GM06990 (cell line): ENCODE measurements around the gene OR2S2.
"Not testable (repeated sequence)": the region's sequence is repeated elsewhere in the genome, so short reads cannot be mapped to it uniquely, and the experiment has no call there.

ENCODE experiments used
- DNase-seq: peaks from one replicate; pipeline ENCODE4 v3.0.0-alpha.2; 2011; ENCODE audit not compliant: insufficient read length; ENCODE audit errors: extremely low read depth
- H3K27me3 ChIP-seq: replicated peaks from 2 replicates; pipeline ENCODE4 v1.6.0; 2011; ENCODE audit warnings: low read length; ENCODE audit not compliant: control insufficient read depth, insufficient read depth
- H3K36me3 ChIP-seq: 2 replicates; pipeline ENCODE4 v1.5.1; 2011; ENCODE audit warnings: low read length; ENCODE audit not compliant: control insufficient read depth, insufficient read depth
- H3K4me3 ChIP-seq: replicated peaks from 2 replicates; pipeline ENCODE4 v1.5.1; 2011; ENCODE audit warnings: low read depth, mild to moderate bottlenecking, control low read depth, low read length
- TF ChIP-seq, protein P1 (sequence below): IDR thresholded peaks from 2 replicates; pipeline ENCODE4 v1.5.1; 2011; ENCODE audit warnings: low read length, control low read depth, mild to moderate bottlenecking, inconsistent platforms; ENCODE audit not compliant: insufficient read depth, poor library complexity, severe bottlenecking

Gene OR2S2

DNA sequence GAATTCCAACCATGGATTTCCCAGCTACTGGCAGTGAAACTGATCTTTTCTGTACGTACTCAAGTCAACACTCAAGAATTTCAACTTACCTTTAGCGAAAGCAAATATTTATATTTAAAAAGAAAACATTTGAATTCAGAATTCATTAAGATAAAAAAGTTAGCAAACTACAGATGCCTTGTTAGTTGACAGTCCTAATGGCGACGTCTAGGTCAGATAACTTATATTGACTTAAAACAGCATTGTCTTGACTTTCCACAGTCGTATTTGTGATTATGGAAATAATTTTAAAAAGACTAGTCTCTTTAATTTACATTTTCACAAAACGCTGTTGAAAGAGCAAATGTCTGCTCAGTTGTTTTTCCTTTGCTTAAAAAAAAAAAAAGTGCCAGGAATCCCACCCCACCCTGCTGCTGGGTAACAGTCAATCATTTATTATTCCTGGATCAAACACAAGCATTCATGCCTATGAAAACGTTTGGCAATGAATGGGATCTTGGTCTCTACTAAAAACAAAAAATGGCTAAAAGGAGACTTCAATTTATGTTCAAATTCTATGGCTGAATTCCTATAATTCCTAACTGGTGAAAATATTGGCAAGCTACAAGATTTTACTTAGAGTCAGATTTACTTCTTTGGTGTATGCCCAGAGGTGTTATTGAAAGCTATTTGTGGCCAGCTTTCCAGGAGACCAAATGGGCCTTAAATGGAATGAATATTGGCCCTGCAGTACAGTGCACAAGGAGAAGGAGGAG is 22.0 kb downstream of the OR2S2 start:
- TF ChIP-seq, protein P1, sequence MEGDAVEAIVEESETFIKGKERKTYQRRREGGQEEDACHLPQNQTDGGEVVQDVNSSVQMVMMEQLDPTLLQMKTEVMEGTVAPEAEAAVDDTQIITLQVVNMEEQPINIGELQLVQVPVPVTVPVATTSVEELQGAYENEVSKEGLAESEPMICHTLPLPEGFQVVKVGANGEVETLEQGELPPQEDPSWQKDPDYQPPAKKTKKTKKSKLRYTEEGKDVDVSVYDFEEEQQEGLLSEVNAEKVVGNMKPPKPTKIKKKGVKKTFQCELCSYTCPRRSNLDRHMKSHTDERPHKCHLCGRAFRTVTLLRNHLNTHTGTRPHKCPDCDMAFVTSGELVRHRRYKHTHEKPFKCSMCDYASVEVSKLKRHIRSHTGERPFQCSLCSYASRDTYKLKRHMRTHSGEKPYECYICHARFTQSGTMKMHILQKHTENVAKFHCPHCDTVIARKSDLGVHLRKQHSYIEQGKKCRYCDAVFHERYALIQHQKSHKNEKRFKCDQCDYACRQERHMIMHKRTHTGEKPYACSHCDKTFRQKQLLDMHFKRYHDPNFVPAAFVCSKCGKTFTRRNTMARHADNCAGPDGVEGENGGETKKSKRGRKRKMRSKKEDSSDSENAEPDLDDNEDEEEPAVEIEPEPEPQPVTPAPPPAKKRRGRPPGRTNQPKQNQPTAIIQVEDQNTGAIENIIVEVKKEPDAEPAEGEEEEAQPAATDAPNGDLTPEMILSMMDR = no peak
- no peaks in the 10 kb centered on the region for H3K36me3 ChIP-seq

DNA sequence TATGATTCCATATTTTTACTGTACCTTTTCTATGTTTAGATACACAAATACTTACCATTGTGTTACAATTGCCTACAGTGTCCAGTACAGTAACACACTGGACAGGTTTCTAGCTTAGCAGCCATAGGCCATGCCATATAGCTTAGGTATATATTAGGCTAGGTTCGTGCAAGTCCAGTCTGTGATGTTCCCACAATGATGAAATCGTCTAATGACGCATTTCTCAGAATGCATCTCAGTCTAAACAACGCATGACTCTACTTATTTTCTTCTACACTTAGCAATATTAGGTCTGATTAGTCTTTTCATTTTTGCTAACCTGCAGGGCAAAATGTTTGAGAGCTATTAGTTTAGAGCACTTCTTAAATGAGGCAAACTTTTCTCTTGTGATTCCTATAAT is 22.7 kb downstream of the OR2S2 start:
- no peaks in the 10 kb centered on the region for H3K27me3 ChIP-seq
- TF ChIP-seq, protein P1 = no peak
- no peak overlapping the region for H3K4me3 ChIP-seq
- DNase-seq = no peak
- no peaks in the 10 kb centered on the region for H3K36me3 ChIP-seq

More for the DNA sequence above, 22.0 kb downstream of the OR2S2 start:
- no peak for DNase-seq
- H3K27me3 ChIP-seq = no peaks in the 10 kb centered on the region
- no peak overlapping the region for H3K4me3 ChIP-seq

DNA sequence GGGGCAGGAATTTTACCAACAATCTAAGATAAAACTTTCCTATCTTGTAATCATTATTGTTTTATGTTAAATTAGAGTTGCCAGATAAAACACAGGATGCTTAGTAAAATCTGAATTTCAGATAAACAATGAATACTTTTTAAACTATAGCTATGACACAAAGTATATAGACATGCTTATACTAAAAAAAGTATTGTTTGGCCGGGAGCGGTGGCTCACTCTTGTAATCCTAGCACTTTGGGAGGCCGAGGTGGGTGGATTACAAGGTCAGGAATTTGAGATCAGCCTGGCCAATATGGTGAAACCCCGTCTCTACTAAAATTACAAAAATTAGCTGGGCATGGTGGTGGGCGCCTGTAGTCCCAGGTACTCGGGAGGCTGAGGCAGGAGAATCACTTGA is 23.9 kb downstream of the OR2S2 start:
- not testable (repeated sequence) for H3K4me3 ChIP-seq, DNase-seq, H3K36me3 ChIP-seq

DNA sequence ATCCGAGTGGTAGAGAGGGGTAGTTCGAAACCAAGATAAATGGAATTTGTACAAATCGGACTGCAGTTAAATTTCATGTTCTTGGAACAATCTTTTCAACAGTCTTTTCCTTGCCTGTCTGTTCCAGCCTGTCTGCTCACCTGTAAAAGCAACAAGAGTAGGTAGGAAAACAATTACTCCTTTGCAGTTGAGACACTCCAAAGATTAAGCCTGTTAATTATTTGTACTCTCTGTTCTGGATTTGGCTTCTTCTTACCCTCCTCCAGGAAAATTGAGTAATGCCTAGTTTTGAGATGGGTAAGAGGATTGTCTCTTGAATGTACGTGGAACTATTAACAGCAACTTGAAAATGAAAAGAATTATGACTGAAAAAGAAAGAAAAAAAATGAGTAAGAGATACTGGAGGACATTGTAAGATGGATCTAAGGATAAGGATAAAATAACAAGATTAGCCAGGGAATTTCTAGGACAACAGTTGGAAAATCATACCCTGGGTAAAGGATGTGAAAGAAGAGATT is 24.3 kb downstream of the OR2S2 start:
- Histone ChIP-seq H3K4me3 (no peak overlapping the region), H3K27me3 (no peaks in the 10 kb centered on the region; the same call in 1 of the 2 replicates), H3K36me3 (no peaks in the 10 kb centered on the region)
- no peak for DNase-seq
- TF ChIP-seq, protein P1 = no peak

More for the DNA sequence above, 23.9 kb downstream of the OR2S2 start:
- not testable (repeated sequence) for H3K27me3 ChIP-seq

DNA sequence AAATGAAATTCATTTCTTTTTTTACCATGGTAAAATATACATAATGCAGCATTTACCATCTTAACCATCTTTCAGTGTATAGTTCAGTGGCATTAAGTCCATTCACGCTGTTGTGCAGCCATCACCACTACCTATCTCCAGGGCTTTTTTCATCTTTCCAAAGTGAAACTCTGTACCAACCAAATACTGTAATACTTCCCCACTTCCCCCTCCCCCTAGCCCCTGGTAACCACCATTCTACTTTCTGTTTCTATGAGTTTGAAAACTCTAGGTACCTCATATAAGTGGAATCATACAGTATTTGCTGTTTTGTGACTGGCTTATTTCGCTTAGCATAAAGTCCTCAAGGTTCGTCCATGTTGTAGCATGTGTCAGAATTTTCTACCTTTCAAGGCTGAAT is 25.2 kb downstream of the OR2S2 start:
- TF ChIP-seq, protein P1 = no peak
- Histone ChIP-seq H3K4me3 (no peak overlapping the region), H3K27me3 (no peaks in the 10 kb centered on the region; the same call in 1 of the 2 replicates), H3K36me3 (no peaks in the 10 kb centered on the region)
- DNase-seq = no peak

DNA sequence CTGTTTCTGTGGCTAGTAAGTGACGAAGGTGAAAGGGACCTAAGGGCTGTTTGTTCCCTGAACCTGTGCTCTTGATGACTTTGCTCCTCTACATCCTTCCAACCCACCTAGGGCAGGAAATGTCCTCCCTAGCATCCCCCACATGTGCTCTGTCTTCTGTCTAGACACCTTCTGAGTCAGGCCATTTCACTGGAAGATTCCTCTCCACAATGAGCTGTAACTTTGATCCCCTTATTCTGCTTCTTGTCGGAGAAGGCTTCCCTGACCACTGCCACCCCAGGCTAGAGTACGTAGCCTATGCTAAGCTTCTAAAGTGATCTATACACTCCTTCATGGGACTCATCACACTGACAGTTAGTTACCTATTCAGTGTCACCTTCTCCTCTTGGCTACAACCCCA is 27.0 kb downstream of the OR2S2 start:
- no peak for DNase-seq
- H3K4me3 ChIP-seq = no peak overlapping the region
- peaks cover 1% of the 10 kb centered on the region for H3K27me3 ChIP-seq
- no peaks in the 10 kb centered on the region for H3K36me3 ChIP-seq
- TF ChIP-seq, protein P1 = no peak
